ENCODE data around the gene LRRC25. TPM values are rescaled to one million over a fixed set of nuclear protein-coding genes. Genes with fewer than 3 reads are reported as not detected.

The LRRC25 gene
- total RNA-seq, 1 donor from 2014 or later, result not detected

GRCh38 chr19:18368504-18369222 is 28.8 kb downstream of the LRRC25 start:
- Histone ChIP-seq H3K36me3 (ENCODE audit: insufficient read depth, low read length) (peaks cover under 1% of the 10 kb centered on the region), H3K27me3 (ENCODE audit: insufficient read depth, low read length) (no peaks in the 10 kb centered on the region), H3K4me3 (ENCODE audit: insufficient read depth, low read depth, low read length) (no peak overlapping the region), H3K4me2 (ENCODE audit: low read length) (no peak overlapping the region), H3K4me1 (ENCODE audit: insufficient read depth, low read length) (peaks cover 26% of the 10 kb centered on the region), H2AFZ (ENCODE audit: low read depth, low read length) (no peak overlapping the region), H4K20me1 (ENCODE audit: insufficient read depth, low read length) (no peaks in the 10 kb centered on the region), H3K27ac (ENCODE audit: low read depth, low read length) (no peak overlapping the region), H3K9me3 (ENCODE audit: insufficient read depth, low read depth, low read length) (no peaks in the 10 kb centered on the region), H3K79me2 (ENCODE audit: insufficient read depth, low read length) (no peaks in the 10 kb centered on the region), H3K9ac (ENCODE audit: low read length) (no peak overlapping the region)
- H3K4me3 Mint-ChIP-seq (ENCODE audit: unreplicated experiment), result no peak overlapping the region
- H3K27ac Mint-ChIP-seq (ENCODE audit: unreplicated experiment), result peak overlapping the region; percentile 92
- TF ChIP-seq CTCF (IDR thresholded peaks at IDR 0.05; ENCODE audit: insufficient read depth, low read depth, low read length), result no peak
- TF ChIP-seq EZH2 (IDR thresholded peaks at IDR 0.05; ENCODE audit: insufficient read depth, low read length), result no peak
- FAIRE-seq, result no peak
- no peaks in the 10 kb centered on the region for H3K9me3 Mint-ChIP-seq (ENCODE audit: unreplicated experiment)
- no peaks in the 10 kb centered on the region for H3K27me3 Mint-ChIP-seq (ENCODE audit: low read depth, unreplicated experiment)
- no peak for DNase-seq (ENCODE audit: low read depth)
- peaks cover 14% of the 10 kb centered on the region for H3K4me1 Mint-ChIP-seq (ENCODE audit: low read depth, unreplicated experiment)
- H3K36me3 Mint-ChIP-seq (ENCODE audit: low read depth, unreplicated experiment), result peaks cover 7% of the 10 kb centered on the region

GRCh38 chr19:18366021-18366435 is 31.4 kb downstream of the LRRC25 start:
- Histone ChIP-seq H3K27ac (ENCODE audit: low read depth, low read length) (peak overlapping the region; percentile 99), H2AFZ (ENCODE audit: low read depth, low read length) (no peak overlapping the region), H3K9ac (ENCODE audit: low read length) (peak overlapping the region; percentile 55), H3K27me3 (ENCODE audit: insufficient read depth, low read length) (no peaks in the 10 kb centered on the region), H3K36me3 (ENCODE audit: insufficient read depth, low read length) (peaks cover 4% of the 10 kb centered on the region), H3K79me2 (ENCODE audit: insufficient read depth, low read length) (no peaks in the 10 kb centered on the region), H4K20me1 (ENCODE audit: insufficient read depth, low read length) (no peaks in the 10 kb centered on the region), H3K9me3 (ENCODE audit: insufficient read depth, low read depth, low read length) (no peaks in the 10 kb centered on the region), H3K4me3 (ENCODE audit: insufficient read depth, low read depth, low read length) (no peak overlapping the region), H3K4me2 (ENCODE audit: low read length) (no peak overlapping the region), H3K4me1 (ENCODE audit: insufficient read depth, low read length) (peaks cover 23% of the 10 kb centered on the region)
- no peak for FAIRE-seq
- Mint-ChIP-seq H3K27ac (ENCODE audit: unreplicated experiment) (peak overlapping the region; percentile 98), H3K4me1 (ENCODE audit: low read depth, unreplicated experiment) (peaks cover 11% of the 10 kb centered on the region), H3K4me3 (ENCODE audit: unreplicated experiment) (no peak overlapping the region), H3K36me3 (ENCODE audit: low read depth, unreplicated experiment) (peaks cover 10% of the 10 kb centered on the region), H3K9me3 (ENCODE audit: unreplicated experiment) (peaks cover 3% of the 10 kb centered on the region), H3K27me3 (ENCODE audit: low read depth, unreplicated experiment) (no peaks in the 10 kb centered on the region)
- DNase-seq (ENCODE audit: low read depth), result peak; percentile 41
- no peak for TF ChIP-seq EZH2 (IDR thresholded peaks at IDR 0.05; ENCODE audit: insufficient read depth, low read length)
- no peak for TF ChIP-seq CTCF (IDR thresholded peaks at IDR 0.05; ENCODE audit: insufficient read depth, low read depth, low read length)

Data from astrocyte (in vitro differentiated cells and primary cell).